ENCODE results near the gene ARHGAP19. TPM values are rescaled to one million over a fixed set of nuclear protein-coding genes. Genes with fewer than 3 reads are reported as not detected.

ARHGAP19 gene
- total RNA-seq, result 10 to 100 TPM in 1 of 4 donors, 1 to 10 TPM in 3; 7.0 to 11.0 (median 8.5) TPM

GRCh38 chr10:97292097-97292861 lies at the start of gene ARHGAP19:
TSS of gene ARHGAP19 (minus strand) at chr10:97292637. CDS start at chr10:97292627, 10 bp downstream.
- WGBS, 2 donors, result 0% methylated on average over 42 to 54 of the region's 55 CpGs
- TF ChIP-seq POLR2A (IDR thresholded peaks at IDR 0.05), result peak in 1 of 2 donors; percentile 91
- TF ChIP-seq CTCF (IDR thresholded peaks at IDR 0.05), result no peak
- no peaks in the 10 kb centered on the region for H3K27me3 ChIP-seq
- peak within 1 kb of the TSS; percentile 80 to 92 (median 80) for H3K27ac ChIP-seq
- H3K9me3 ChIP-seq, result no peaks in the 10 kb centered on the region
- intact Hi-C loops (cut with DNase I), result no loop called here
- peak within 1 kb of the TSS; percentile 25 to 67 (median 58) for H3K4me3 ChIP-seq (replicated peaks in 1 of 3)
- DNase-seq, result peak; percentile 97 to 98
- H3K36me3 ChIP-seq, result no peaks in the 10 kb centered on the region
- H3K4me1 ChIP-seq, result peaks cover 6% of the 10 kb centered on the region in 2 donors

- no peak overlapping the region for H3K27ac ChIP-seq
- H3K4me1 ChIP-seq, result peaks cover 7 to 14% of the 10 kb centered on the region in 2 donors
- DNase-seq, result no peak
- H3K9me3 ChIP-seq, result no peaks in the 10 kb centered on the region
- H3K27me3 ChIP-seq, result no peaks in the 10 kb centered on the region
- no peak for TF ChIP-seq POLR2A (IDR thresholded peaks at IDR 0.05)
- no peak for TF ChIP-seq CTCF (IDR thresholded peaks at IDR 0.05)
- intact Hi-C loops (cut with DNase I), result no loop called here
- 81 to 94% methylated on average over 2 of the region's 2 CpGs for WGBS, 2 donors
- H3K36me3 ChIP-seq, result no peaks in the 10 kb centered on the region
- no peak overlapping the region for H3K4me3 ChIP-seq (replicated peaks in 1 of 3)
These were observed 49.0 kb upstream of the ARHGAP19 start for GRCh38 chr10:97341416-97341815.

GRCh38 chr10:97338041-97338440 lies 45.6 kb upstream of the ARHGAP19 start:
- 25 to 47% methylated on average over 5 of the region's 5 CpGs for WGBS, 2 donors
- DNase-seq, result no peak
- Histone ChIP-seq H3K36me3 (no peaks in the 10 kb centered on the region), H3K9me3 (no peaks in the 10 kb centered on the region), H3K4me3 (replicated peaks in 1 of 3) (no peak overlapping the region), H3K27me3 (no peaks in the 10 kb centered on the region), H3K4me1 (peaks cover 11 to 25% of the 10 kb centered on the region in 2 donors), H3K27ac (no peak overlapping the region)
- intact Hi-C loops (cut with DNase I), result loop anchor here (10.0 kb wide), 1 partner anchor 53 kb away; no protein-coding TSS in a partner anchor
- TF ChIP-seq POLR2A (IDR thresholded peaks at IDR 0.05), result no peak
- no peak for TF ChIP-seq CTCF (IDR thresholded peaks at IDR 0.05)

GRCh38 chr10:97336942-97337831 lies 44.8 kb upstream of the ARHGAP19 start:
- no peak overlapping the region for H3K4me3 ChIP-seq (replicated peaks in 1 of 3)
- no peaks in the 10 kb centered on the region for H3K9me3 ChIP-seq
- peaks cover 15 to 27% of the 10 kb centered on the region in 2 donors for H3K4me1 ChIP-seq
- WGBS, 2 donors, result 8 to 16% methylated on average over 8 to 11 of the region's 11 CpGs
- no peak for TF ChIP-seq CTCF (IDR thresholded peaks at IDR 0.05)
- no peak for TF ChIP-seq POLR2A (IDR thresholded peaks at IDR 0.05)
- H3K36me3 ChIP-seq, result no peaks in the 10 kb centered on the region
- intact Hi-C loops (cut with DNase I), result loop anchor here (10.0 kb wide), 1 partner anchor 52 kb away; no protein-coding TSS in a partner anchor
- peak overlapping the region in 1 of 3 donors; percentile 25 for H3K27ac ChIP-seq
- DNase-seq, result peak; percentile 64 to 72
- no peaks in the 10 kb centered on the region for H3K27me3 ChIP-seq

Data from thyroid gland (tissue), 4 donors.